PC-3 (cell line): ENCODE data around the gene AGO1.
"Not testable (repeated sequence)": the region's sequence is repeated elsewhere in the genome, so short reads cannot be mapped to it uniquely, and the experiment has no call there.

Source experiments
- EZH2 ChIP-seq: fragments of 300-600 bp; sonication (generic); IDR thresholded peaks from one replicate; pipeline ENCODE4 v1.6.1; 2017; ENCODE audit warnings: antibody characterized with exemption, mild to moderate bottlenecking, low read length; ENCODE audit not compliant: unreplicated experiment
- EZH2phosphoT487 ChIP-seq: fragments of 300-600 bp; sonication (generic); IDR thresholded peaks from 2 replicates; pipeline ENCODE4 v1.6.1; 2018; ENCODE audit warnings: mild to moderate bottlenecking, antibody characterized with exemption, low read length, borderline replicate concordance
- TF ChIP-seq, protein P1 (sequence below): fragments of 300-600 bp; sonication (generic); conservative IDR thresholded peaks from 2 replicates; pipeline ENCODE4 v1.5.1; 2017; ENCODE audit warnings: antibody characterized with exemption, low read depth, mild to moderate bottlenecking, low read length

DNA sequence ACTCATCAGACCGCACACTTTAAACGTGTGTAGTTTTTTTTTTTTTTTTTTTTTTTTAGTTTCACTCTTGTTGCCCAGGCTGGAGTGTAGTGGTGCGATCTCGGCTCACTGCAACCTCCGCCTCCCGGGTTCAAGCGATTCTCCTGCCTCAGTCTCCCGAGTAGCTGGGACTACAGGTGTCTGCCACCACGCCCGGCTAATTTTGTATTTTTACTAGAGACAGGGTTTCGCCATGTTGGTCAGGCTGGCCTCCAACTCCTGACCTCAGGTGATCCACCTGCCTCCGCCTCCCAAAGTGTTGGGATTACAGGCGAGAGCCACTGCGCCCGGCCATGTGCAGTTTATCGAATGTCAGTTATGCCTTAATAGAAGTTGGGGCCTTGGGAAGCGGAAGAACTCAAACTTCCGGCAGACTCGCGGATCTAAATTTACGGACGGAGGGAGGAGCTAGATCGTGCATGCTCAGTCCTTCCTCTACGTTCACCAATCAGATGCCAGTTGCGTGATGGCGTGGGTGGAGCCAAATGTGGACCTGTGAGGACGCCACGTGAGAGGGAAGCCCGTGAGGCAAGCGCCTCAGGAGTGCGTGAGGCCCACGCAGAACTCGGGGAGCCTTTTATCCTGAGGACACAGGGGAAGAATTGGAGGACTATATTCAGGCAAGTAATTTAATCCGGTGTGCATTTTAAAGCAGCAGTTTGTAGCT is 13.6 kb upstream of the AGO1 start:
- TF ChIP-seq, protein P1, sequence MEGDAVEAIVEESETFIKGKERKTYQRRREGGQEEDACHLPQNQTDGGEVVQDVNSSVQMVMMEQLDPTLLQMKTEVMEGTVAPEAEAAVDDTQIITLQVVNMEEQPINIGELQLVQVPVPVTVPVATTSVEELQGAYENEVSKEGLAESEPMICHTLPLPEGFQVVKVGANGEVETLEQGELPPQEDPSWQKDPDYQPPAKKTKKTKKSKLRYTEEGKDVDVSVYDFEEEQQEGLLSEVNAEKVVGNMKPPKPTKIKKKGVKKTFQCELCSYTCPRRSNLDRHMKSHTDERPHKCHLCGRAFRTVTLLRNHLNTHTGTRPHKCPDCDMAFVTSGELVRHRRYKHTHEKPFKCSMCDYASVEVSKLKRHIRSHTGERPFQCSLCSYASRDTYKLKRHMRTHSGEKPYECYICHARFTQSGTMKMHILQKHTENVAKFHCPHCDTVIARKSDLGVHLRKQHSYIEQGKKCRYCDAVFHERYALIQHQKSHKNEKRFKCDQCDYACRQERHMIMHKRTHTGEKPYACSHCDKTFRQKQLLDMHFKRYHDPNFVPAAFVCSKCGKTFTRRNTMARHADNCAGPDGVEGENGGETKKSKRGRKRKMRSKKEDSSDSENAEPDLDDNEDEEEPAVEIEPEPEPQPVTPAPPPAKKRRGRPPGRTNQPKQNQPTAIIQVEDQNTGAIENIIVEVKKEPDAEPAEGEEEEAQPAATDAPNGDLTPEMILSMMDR = not testable (repeated sequence)
- TF ChIP-seq EZH2, EZH2phosphoT487: not testable (repeated sequence)
